Activated CD4-positive, alpha-beta T cell treated with anti-CD3 and anti-CD28 coated beads, Interleukin-2, amount 50 U/mL, for 24 hours (primary cell): Measurements from ENCODE around the gene ZNF672.
"Not testable (repeated sequence)": the region's sequence is repeated elsewhere in the genome, so short reads cannot be mapped to it uniquely, and the experiment has no call there.

Source experiments
- DNase-seq, 2 donors: peaks; one replicate each; pipeline ENCODE4 v3.0.0-alpha.2; 2020; ENCODE audit warnings: low read depth in 1 of 2, low spot score in 1 of 2

ZNF672 gene

DNA sequence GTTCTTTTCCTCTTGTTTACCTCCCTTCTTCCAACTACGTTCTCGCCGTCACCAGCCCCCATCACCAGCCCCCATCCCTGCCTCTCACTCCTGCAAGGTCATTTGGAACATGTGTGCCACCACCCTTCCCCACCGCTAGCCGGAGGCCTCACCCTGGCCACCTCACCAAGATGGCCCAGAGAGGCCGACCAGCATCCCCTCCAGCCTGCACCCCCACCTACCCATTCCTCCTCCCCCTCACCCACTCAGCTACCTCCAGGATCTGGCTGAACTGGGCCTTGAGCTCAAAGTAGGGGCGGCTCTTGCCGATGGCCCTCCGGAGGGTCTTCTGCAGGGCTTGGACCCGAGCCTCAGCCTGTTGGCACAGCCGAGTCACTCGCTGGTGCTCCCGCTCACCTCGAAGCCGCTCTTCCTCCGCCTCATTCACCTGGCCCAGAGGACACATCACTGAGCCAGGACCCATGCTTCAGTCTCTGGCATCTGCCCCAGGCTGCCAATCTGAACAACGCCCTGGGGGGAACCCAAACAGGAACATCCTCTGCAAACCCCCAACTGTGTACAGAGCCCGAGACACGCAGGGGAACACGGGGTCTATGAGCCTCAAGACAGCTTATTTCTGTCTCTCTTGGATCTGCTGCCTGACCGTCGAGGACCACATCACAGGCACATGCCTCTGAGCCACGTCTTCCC is 25.1 kb upstream of the ZNF672 start:
- DNase-seq, result no peak

GRCh38 chr1:248813546-248813945 is 24.5 kb upstream of the ZNF672 start:
- DNase-seq, result no peak

- DNase-seq, result no peak
Observed at GRCh38 chr1:248814351-248814750, 23.7 kb upstream of the ZNF672 start.

DNA sequence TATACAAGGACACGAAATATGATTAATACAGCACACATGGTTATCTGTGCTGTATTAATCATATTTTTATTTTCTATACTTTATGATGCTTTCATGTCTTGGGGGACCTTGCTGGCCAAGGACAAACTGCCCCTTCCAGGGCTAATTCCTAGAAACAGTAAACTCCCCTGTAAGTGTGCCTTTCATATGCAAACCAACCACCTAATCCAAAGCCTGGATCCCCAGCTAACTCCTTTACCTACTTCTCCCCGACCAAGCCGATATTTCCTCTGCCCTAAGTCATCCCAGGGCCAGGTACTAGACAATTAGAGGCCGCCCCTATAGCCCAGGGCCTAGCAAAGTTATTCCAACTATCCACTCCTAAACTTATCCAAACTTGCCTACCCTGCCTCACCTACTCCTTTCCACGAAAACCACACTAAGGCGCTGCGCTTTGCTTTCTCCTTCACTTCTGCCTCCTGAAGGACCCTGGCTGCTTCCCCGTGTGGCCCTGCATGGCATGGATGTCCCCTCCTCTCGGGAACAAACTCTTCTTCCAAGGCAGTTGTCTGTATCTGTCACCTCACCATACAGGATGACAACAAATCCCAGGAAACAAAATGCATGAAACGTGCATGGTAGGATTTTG is 22.5 kb upstream of the ZNF672 start:
- DNase-seq, result no peak

DNA sequence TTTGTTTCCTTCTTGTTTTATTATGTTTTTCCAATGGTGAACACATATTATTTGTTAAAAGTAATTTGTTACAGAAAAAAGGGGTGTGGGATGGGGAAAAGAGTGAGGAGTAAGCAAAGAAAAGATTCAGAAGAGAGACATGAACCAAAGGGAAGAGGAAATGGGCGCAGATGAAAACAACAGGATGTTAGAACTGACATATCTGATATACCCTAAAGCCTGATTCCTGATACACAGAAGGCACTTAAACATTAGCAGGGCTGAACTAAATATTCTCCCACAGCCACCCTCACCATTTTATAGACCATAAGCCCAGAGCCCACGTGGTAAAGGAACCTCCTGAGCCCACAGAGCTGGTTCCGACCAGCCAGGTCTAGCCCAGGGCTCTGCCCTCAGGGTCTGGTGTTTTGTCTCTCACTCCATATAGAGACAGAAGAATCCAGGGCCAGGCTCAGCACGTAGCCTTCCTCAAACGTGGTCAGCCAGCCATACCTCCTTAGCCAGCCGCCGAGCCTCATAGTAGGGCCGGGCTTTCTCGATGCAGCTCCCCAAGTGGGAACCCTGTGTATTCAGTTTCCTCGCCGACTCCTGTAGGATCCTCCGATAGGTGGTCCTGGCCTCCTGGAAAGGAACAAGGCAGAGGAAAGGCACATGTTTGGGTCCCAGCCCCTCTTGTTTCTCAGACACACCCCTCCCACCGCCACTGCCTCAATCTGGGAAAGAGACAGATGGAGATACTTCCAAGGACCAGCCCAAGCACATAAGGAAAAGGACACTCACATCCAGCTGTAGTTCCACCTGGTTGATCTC is 21.8 kb upstream of the ZNF672 start:
- no peak for DNase-seq

- DNase-seq, result no peak
Observed at GRCh38 chr1:248817065-248817464, 21.0 kb upstream of the ZNF672 start.

DNA sequence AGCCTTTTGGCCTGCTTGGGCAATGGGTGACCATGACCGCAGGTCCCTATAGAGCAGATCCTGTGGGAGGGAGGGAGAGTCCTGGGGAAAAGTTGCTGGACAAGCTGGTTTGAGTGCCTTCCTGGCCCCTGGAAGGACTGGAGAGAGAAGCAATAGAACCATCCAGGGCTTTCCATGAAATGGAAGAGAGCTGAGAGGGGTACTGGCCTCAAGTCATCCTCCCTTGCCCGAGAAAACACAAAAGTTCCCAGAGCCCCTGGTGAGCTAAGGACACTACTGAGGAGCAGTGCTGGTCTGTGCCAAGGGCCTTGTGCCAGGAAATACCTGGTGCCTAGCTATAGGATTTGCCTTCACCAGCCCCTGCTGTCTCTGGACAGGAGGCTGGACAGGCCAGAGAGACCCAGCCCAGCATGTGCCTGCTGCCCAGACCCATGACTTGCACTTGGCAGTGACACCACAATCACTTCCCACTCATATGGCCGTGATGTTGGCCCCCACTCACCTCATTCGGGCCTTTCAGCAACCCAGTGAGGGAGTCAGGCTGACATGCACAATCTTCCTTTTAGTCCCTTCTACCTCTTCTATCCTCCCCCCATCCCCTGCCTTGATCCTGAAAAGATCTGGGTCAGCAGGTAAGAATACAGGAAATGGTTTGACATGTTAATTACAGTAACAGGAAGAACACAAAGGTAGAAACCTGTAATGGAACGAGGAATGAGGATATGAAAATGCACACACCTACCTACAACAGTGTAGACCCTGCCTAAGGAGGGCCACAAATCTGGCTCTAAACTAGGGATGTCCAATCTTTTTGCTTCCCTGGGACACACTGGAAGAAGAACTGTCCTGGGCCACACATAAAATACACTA is 19.3 kb upstream of the ZNF672 start:
- DNase-seq, result no peak

GRCh38 chr1:248820041-248820585 is 17.9 kb upstream of the ZNF672 start:
- no peak for DNase-seq

- DNase-seq, result no peak
Observed at GRCh38 chr1:248821101-248821500, 16.9 kb upstream of the ZNF672 start.

- no peak for DNase-seq
Observed at GRCh38 chr1:248821641-248822040, 16.4 kb upstream of the ZNF672 start.

- no peak for DNase-seq
Observed at GRCh38 chr1:248822148-248823032, 15.6 kb upstream of the ZNF672 start.

DNA sequence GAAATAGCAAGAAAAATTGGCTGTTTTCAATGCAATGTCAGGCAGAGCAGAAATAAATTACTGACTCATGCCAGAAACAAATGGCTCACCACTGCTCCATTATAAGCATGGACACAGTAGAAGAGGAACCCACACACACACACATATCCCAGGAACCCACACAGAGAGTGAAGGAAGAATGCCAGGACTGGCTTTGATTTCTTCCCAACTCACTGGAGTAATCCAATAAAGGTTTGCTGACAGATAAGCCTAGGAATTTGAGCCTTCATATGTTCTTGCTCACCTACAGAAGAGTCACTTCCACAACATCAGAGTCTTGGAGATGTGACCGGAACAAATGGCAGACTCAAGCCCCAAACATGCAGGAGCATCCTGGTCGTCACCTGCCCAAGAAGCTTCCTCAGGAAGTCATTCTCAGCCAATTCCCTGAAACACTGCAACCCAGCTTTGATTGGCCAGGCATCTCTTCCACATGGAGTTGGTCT is 14.5 kb upstream of the ZNF672 start:
- DNase-seq, result no peak

DNA sequence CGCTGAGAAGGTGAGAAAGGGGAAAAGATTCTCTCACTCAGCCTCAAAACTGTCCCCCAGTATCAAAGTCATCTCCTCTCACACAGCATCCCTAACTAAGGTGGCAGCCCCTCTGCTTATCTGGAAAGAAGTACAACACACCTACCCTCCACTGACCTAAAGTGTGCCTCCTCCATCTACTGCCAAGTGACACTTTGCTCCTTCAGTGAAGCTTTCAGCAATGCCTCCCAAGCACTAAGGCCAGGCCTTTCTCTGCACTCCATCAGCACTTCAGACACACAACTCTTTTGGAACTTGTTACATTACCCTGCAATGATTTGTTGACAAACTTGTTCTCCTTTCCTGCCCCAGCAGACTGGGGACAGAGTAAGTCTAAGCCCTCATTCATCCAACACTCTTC is 13.7 kb upstream of the ZNF672 start:
- no peak for DNase-seq

GRCh38 chr1:248824701-248825100 is 13.3 kb upstream of the ZNF672 start:
- DNase-seq, result no peak

- no peak for DNase-seq
Observed at GRCh38 chr1:248825136-248825535, 12.9 kb upstream of the ZNF672 start.

DNA sequence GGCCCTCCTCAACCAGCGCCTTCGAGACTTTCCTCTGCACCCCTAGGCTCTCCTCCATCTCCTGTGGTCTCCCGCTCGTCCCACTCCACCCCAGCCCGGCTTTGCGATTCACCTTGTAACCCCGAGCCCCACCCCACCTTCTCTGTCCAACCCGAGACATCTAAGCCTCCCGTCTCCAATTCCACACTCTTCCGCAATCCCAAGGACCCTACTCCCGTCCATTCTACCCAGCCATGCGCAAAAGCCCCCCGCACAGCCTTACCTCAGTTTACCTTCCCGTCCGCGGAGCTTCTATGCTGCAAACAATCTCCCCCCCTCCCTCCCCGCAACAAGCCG is 12.5 kb upstream of the ZNF672 start:
- DNase-seq, result no peak

GRCh38 chr1:248825909-248826760 is 11.9 kb upstream of the ZNF672 start, which contains the start of gene SH3BP5L:
TSS of gene SH3BP5L (minus strand) at chr1:248825915. CDS start at chr1:248824935, 980 bp downstream.
- DNase-seq, result peak; percentile 81 to 92

- no peak for DNase-seq
Observed at GRCh38 chr1:248828845-248829244, 9.2 kb upstream of the ZNF672 start.

- not testable (repeated sequence) for DNase-seq
Observed at GRCh38 chr1:248830718-248831017, 7.4 kb upstream of the ZNF672 start.
